GM21526 (cell line): ENCODE measurements around the gene SERPINH1.

Source experiments
- ATAC-seq: cut with Tn5 transposase; IDR thresholded peaks from one replicate; pipeline ENCODE4 v1.9.1; 2021; ENCODE audit warnings: moderate library complexity; ENCODE audit not compliant: unreplicated experiment, low FRiP score

SERPINH1 gene

GRCh38 chr11:75593286-75593915 lies 31.3 kb downstream of the SERPINH1 start:
- ATAC-seq: no peak

GRCh38 chr11:75594211-75594610 lies 32.2 kb downstream of the SERPINH1 start:
- ATAC-seq: no peak

GRCh38 chr11:75595429-75595828 lies 33.4 kb downstream of the SERPINH1 start:
- no peak for ATAC-seq

- no peak for ATAC-seq
These were observed 34.9 kb downstream of the SERPINH1 start for GRCh38 chr11:75596914-75597313.

- no peak for ATAC-seq
These were observed 35.6 kb downstream of the SERPINH1 start for GRCh38 chr11:75597636-75598035.

GRCh38 chr11:75598264-75598663 lies 36.2 kb downstream of the SERPINH1 start:
- ATAC-seq: no peak

GRCh38 chr11:75598900-75599299 lies 36.8 kb downstream of the SERPINH1 start:
- no peak for ATAC-seq

GRCh38 chr11:75600356-75600755 lies 38.3 kb downstream of the SERPINH1 start:
- ATAC-seq: no peak

GRCh38 chr11:75601494-75601893 lies 39.4 kb downstream of the SERPINH1 start:
- no peak for ATAC-seq

- ATAC-seq: no peak
These were observed 40.9 kb downstream of the SERPINH1 start for GRCh38 chr11:75602951-75603350.

- ATAC-seq: no peak
These were observed 42.0 kb downstream of the SERPINH1 start for GRCh38 chr11:75603791-75604736.

- no peak for ATAC-seq
These were observed 44.0 kb downstream of the SERPINH1 start for GRCh38 chr11:75606099-75606498.

- no peak for ATAC-seq
These were observed 49.8 kb downstream of the SERPINH1 start for GRCh38 chr11:75611823-75612222.

- ATAC-seq: no peak
These were observed 53.7 kb downstream of the SERPINH1 start for GRCh38 chr11:75615751-75616150.

GRCh38 chr11:75616281-75616680 lies 54.2 kb downstream of the SERPINH1 start:
- no peak for ATAC-seq
